PC-3 (cell line): ENCODE data around the gene BARX1. TPM values are rescaled to one million over a fixed set of nuclear protein-coding genes. Genes with fewer than 3 reads are reported as not detected.

ENCODE experiments used
- ATAC-seq: fragments of 200-7000 bp; cut with Tn5 transposase; 2 replicates; pipeline ENCODE4 v1.9.1; 2020; ENCODE audit warnings: mild to moderate bottlenecking, moderate library complexity
- BruUV-seq: library from RNA; stranded (reverse); fragments of 400-500 nt; replicated peaks from 2 replicates; lab custom pipeline; 2021; lab: Mats Ljungman, UMichigan
- CTCF ChIA-PET: fragments of 300-600 bp; sonication (Branson Sonifier 250); formaldehyde crosslinking; loops from one replicate; lab custom pipeline; 2022; ENCODE audit warnings: antibody characterized with exemption; lab: Charles Lee
- POLR2A ChIA-PET: fragments of 300-600 bp; sonication (Branson Sonifier 250); formaldehyde crosslinking; loops from one replicate; lab custom pipeline; 2022; ENCODE audit warnings: antibody characterized with exemption; ENCODE audit not compliant: unreplicated experiment; lab: Charles Lee
- DNase-seq: peaks from one replicate; pipeline ENCODE4 v3.0.0-alpha.2; 2015
- H2AFZ ChIP-seq: fragments of 300-600 bp; sonication (generic); 2 replicates; pipeline ENCODE4 v1.6.0; 2016; ENCODE audit warnings: antibody characterized with exemption, low read length
- H3F3A ChIP-seq: fragments of 300-600 bp; sonication (generic); one replicate; pipeline ENCODE4 v1.6.0; 2017; ENCODE audit warnings: antibody characterized with exemption, low read length, control low read depth, mild to moderate bottlenecking; ENCODE audit not compliant: unreplicated experiment
- H3K27ac ChIP-seq: fragments of 300-600 bp; sonication (generic); 2 replicates; pipeline ENCODE4 v1.5.1; 2016; ENCODE audit warnings: mild to moderate bottlenecking, low read length
- H3K27me3 ChIP-seq: fragments of 300-600 bp; sonication (generic); 2 replicates; pipeline ENCODE4 v1.6.1; 2016; ENCODE audit warnings: low read length, mixed read lengths
- H3K36me3 ChIP-seq: fragments of 300-600 bp; sonication (generic); 2 replicates; pipeline ENCODE4 v1.6.1; 2016; ENCODE audit warnings: low read depth, mixed run types, low read length, mixed read lengths
- H3K4me1 ChIP-seq: fragments of 300-600 bp; sonication (generic); 2 replicates; pipeline ENCODE4 v1.5.1; 2016; ENCODE audit warnings: low read length; ENCODE audit not compliant: insufficient read depth
- H3K4me2 ChIP-seq: fragments of 300-600 bp; sonication (generic); 2 replicates; pipeline ENCODE4 v1.6.0; 2016; ENCODE audit warnings: low read length
- H3K4me3 ChIP-seq: fragments of 300-600 bp; sonication (generic); 2 replicates; pipeline ENCODE4 v1.5.1; 2016; ENCODE audit warnings: mild to moderate bottlenecking, low read length, mixed read lengths
- H3K79me2 ChIP-seq: fragments of 300-600 bp; sonication (generic); 2 replicates; pipeline ENCODE4 v1.6.1; 2017; ENCODE audit warnings: low read length, mixed read lengths
- H3K9ac ChIP-seq: fragments of 300-600 bp; sonication (generic); 2 replicates; pipeline ENCODE4 v1.6.0; 2016; ENCODE audit warnings: mild to moderate bottlenecking, low read length
- H3K9me2 ChIP-seq: fragments of 300-600 bp; sonication (generic); replicated peaks from 2 replicates; pipeline ENCODE4 v1.6.1; 2016; ENCODE audit warnings: mixed run types, low read length, mixed read lengths
- H3K9me3 ChIP-seq: fragments of 300-600 bp; sonication (generic); 2 replicates; pipeline ENCODE4 v1.6.1; 2016; ENCODE audit warnings: low read length, mixed read lengths
- H4K20me1 ChIP-seq: fragments of 300-600 bp; sonication (generic); 2 replicates; pipeline ENCODE4 v1.6.1; 2016; ENCODE audit warnings: low read length, mixed read lengths
- CTCF ChIP-seq: fragments of 300-600 bp; sonication (generic); conservative IDR thresholded peaks from 2 replicates; pipeline ENCODE4 v1.5.1; 2017; ENCODE audit warnings: antibody characterized with exemption, low read depth, mild to moderate bottlenecking, low read length
- EZH2 ChIP-seq: fragments of 300-600 bp; sonication (generic); IDR thresholded peaks from one replicate; pipeline ENCODE4 v1.6.1; 2017; ENCODE audit warnings: antibody characterized with exemption, mild to moderate bottlenecking, low read length; ENCODE audit not compliant: unreplicated experiment
- EZH2phosphoT487 ChIP-seq: fragments of 300-600 bp; sonication (generic); IDR thresholded peaks from 2 replicates; pipeline ENCODE4 v1.6.1; 2018; ENCODE audit warnings: mild to moderate bottlenecking, antibody characterized with exemption, low read length, borderline replicate concordance
- intact Hi-C: fragments of 100-400 bp; cut with micrococcal nuclease; formaldehyde crosslinking; loops from 2 replicates; pipeline ENCODE4 v1.9.0; 2023
- total RNA-seq: library from RNA; depleted of rRNA; stranded (reverse); fragments of >200 nt; gene quantifications from 2 replicates; pipeline ENCODE4 v1.2.3, GENCODE V29; 2014

Gene BARX1
- total RNA-seq, 1 experiment from 2014 or later = not detected

- intact Hi-C loops = no loop called here
- Histone ChIP-seq H3K4me2 (no peak overlapping the region), H3K9me3 (no peaks in the 10 kb centered on the region), H3K9ac (no peak overlapping the region), H4K20me1 (no peaks in the 10 kb centered on the region), H3K79me2 (no peaks in the 10 kb centered on the region), H3K27me3 (no peaks in the 10 kb centered on the region), H3K27ac (no peak overlapping the region), H3K4me1 (no peaks in the 10 kb centered on the region), H2AFZ (no peak overlapping the region), H3K36me3 (no peaks in the 10 kb centered on the region), H3K4me3 (no peak overlapping the region), H3F3A (no peaks in the 10 kb centered on the region), H3K9me2 (no peaks in the 10 kb centered on the region)
- ChIA-PET CTCF (no interaction called here), POLR2A (no interaction called here)
- ATAC-seq (no peak), DNase-seq (no peak)
- BruUV-seq = no TSS peak
- TF ChIP-seq EZH2 (no peak), EZH2phosphoT487 (no peak), CTCF (no peak)
Measured at GRCh38 chr9:93994132-93994531, 39.0 kb upstream of the BARX1 start.

- Histone ChIP-seq H3K27me3 (no peaks in the 10 kb centered on the region), H3K4me1 (no peaks in the 10 kb centered on the region), H3K9ac (no peak overlapping the region), H3K27ac (no peak overlapping the region), H2AFZ (no peak overlapping the region), H3K9me2 (no peaks in the 10 kb centered on the region), H3K36me3 (no peaks in the 10 kb centered on the region), H3K4me3 (no peak overlapping the region), H4K20me1 (no peaks in the 10 kb centered on the region), H3F3A (no peaks in the 10 kb centered on the region), H3K9me3 (no peaks in the 10 kb centered on the region), H3K79me2 (no peaks in the 10 kb centered on the region), H3K4me2 (no peak overlapping the region)
- CTCF ChIA-PET = interaction anchor here (0.6 kb wide), 1 partner anchor 8 kb away, joined by 4 read pairs; no protein-coding TSS in a partner anchor
- BruUV-seq = no TSS peak
- DNase-seq (no peak), ATAC-seq (no peak)
- TF ChIP-seq CTCF = no peak
- no peak for TF ChIP-seq EZH2
- TF ChIP-seq EZH2phosphoT487 = no peak
- intact Hi-C loops = no loop called here
- POLR2A ChIA-PET = no interaction called here
Measured at GRCh38 chr9:93992830-93993229, 37.7 kb upstream of the BARX1 start.

GRCh38 chr9:93990448-93990847 is 35.3 kb upstream of the BARX1 start:
- DNase-seq = no peak
- H3K79me2 ChIP-seq = no peaks in the 10 kb centered on the region
- H3K36me3 ChIP-seq = no peaks in the 10 kb centered on the region
- intact Hi-C loops = no loop called here
- H3K27me3 ChIP-seq = no peaks in the 10 kb centered on the region
- no TSS peak for BruUV-seq
- no peak for ATAC-seq
- H2AFZ ChIP-seq = no peak overlapping the region
- POLR2A ChIA-PET = no interaction called here
- H4K20me1 ChIP-seq = no peaks in the 10 kb centered on the region
- CTCF ChIA-PET = no interaction called here
- H3K27ac ChIP-seq = no peak overlapping the region
- H3K4me1 ChIP-seq = no peaks in the 10 kb centered on the region
- no peaks in the 10 kb centered on the region for H3K9me2 ChIP-seq
- H3K4me2 ChIP-seq = no peak overlapping the region
- no peaks in the 10 kb centered on the region for H3F3A ChIP-seq
- H3K4me3 ChIP-seq = no peak overlapping the region
- TF ChIP-seq EZH2 = no peak
- TF ChIP-seq CTCF = no peak
- no peak for TF ChIP-seq EZH2phosphoT487
- no peak overlapping the region for H3K9ac ChIP-seq
- no peaks in the 10 kb centered on the region for H3K9me3 ChIP-seq
